ENCODE measurements around the gene TBRG4.

Gene TBRG4

GRCh38 chr7:45074528-45075354 is 36.8 kb downstream of the TBRG4 start:
- H3K27ac ChIP-seq, result peak overlapping the region; percentile 84
- TF ChIP-seq, protein P1, sequence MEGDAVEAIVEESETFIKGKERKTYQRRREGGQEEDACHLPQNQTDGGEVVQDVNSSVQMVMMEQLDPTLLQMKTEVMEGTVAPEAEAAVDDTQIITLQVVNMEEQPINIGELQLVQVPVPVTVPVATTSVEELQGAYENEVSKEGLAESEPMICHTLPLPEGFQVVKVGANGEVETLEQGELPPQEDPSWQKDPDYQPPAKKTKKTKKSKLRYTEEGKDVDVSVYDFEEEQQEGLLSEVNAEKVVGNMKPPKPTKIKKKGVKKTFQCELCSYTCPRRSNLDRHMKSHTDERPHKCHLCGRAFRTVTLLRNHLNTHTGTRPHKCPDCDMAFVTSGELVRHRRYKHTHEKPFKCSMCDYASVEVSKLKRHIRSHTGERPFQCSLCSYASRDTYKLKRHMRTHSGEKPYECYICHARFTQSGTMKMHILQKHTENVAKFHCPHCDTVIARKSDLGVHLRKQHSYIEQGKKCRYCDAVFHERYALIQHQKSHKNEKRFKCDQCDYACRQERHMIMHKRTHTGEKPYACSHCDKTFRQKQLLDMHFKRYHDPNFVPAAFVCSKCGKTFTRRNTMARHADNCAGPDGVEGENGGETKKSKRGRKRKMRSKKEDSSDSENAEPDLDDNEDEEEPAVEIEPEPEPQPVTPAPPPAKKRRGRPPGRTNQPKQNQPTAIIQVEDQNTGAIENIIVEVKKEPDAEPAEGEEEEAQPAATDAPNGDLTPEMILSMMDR (conservative IDR thresholded peaks at IDR 0.05), result no peak

DNA sequence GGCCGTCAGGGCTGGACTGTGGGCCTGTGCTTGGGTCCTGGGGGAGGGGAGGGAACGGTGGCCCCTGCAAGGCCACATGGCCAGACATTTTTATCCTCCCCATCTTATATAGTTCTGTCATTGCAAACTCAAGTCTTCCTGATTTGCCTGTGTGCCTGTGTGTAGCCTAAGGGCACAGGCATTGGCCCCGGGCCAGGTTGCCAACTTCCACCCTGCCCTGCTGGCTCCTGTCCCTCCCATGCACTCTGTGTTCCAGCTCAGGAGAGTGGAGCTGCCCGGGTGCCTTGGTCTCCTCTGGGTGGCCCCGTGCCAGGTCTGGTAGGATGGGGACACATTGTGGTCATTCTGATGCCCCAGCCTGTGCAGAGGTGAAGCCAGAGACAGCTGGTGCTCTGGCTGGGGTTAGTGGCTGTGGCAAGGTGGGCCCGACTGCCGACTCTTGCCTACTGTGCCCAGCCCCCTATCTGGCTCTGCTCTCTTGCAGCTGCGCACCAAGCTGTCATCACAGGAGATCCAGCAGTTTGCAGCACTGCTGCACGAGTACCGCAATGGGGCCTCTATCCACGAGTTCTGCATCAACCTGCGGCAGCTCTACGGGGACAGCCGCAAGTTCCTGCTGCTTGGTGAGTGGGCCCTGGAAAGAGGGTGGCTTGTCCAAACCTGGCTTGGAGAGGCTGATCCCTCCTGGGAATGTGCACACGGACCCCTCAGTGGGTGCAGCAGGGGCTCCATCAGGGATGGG is 37.5 kb downstream of the TBRG4 start:
- peak overlapping the region; percentile 84 for H3K27ac ChIP-seq

GRCh38 chr7:45073031-45073785 is 38.3 kb downstream of the TBRG4 start:
- TF ChIP-seq, protein P1 (conservative IDR thresholded peaks at IDR 0.05), result no peak
- peak overlapping the region; percentile 84 for H3K27ac ChIP-seq

More for the DNA sequence above, 37.5 kb downstream of the TBRG4 start:
- TF ChIP-seq, protein P1 (conservative IDR thresholded peaks at IDR 0.05), result no peak

GRCh38 chr7:45072131-45073030 is 39.1 kb downstream of the TBRG4 start:
- TF ChIP-seq, protein P1 (conservative IDR thresholded peaks at IDR 0.05), result no peak
- H3K27ac ChIP-seq, result peak overlapping the region; percentile 84

GRCh38 chr7:45071528-45071927 is 40.0 kb downstream of the TBRG4 start:
- no peak overlapping the region; the same call in 1 of the 2 replicates for H3K27ac ChIP-seq
- TF ChIP-seq, protein P1 (conservative IDR thresholded peaks at IDR 0.05), result no peak

DNA sequence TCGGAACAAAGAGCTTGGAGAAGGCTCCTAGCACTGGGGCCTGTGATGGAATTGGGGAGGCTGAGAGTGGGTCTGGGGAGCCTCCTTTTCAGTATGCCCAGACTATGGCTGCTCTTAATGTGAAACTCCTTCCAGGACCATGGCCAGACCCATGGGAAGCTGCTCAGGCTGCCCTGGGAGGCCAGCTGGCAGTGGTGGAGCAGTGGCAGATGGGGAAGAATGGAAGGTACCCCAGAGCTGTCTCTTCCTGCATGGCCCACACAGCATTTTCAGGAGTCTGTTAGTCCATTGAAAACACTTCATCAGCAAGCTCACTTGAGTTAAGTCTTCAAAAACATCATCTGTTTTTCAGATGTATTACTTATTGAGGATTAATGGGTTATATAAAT is 41.2 kb downstream of the TBRG4 start:
- no peak overlapping the region for H3K27ac ChIP-seq
- TF ChIP-seq, protein P1 (conservative IDR thresholded peaks at IDR 0.05), result no peak

Measured in VCaP (cell line).